B cell (primary cell): ENCODE results near the gene CALM3. TPM values are rescaled to one million over a fixed set of nuclear protein-coding genes. Genes with fewer than 3 reads are reported as not detected.
A peak's percentile ranks its signal among the peaks of the same experiment; 100 is the strongest.

ENCODE experiments used
- ATAC-seq: fragments of 200-7000 bp; cut with Tn5 transposase; one replicate; pipeline ENCODE4 v1.10.0; 2021; ENCODE audit warnings: low read depth, mild to moderate bottlenecking, moderate number of reproducible peaks, moderate library complexity
- CTCF ChIA-PET: fragments of 350-600 bp; sonication (Branson Sonifier 250); formaldehyde crosslinking; loops from one replicate; lab custom pipeline; 2021; ENCODE audit warnings: antibody characterized with exemption, inconsistent platforms; lab: Charles Lee
- POLR2A ChIA-PET: fragments of 350-600 bp; sonication (Branson Sonifier 250); formaldehyde crosslinking; loops from one replicate; lab custom pipeline; 2021; ENCODE audit warnings: antibody characterized with exemption; lab: Charles Lee
- DNase-seq: peaks from one replicate; pipeline ENCODE4 v3.0.0; 2013
- H2AFZ ChIP-seq: 2 replicates; pipeline ENCODE4 v1.6.1; 2012; ENCODE audit warnings: mild to moderate bottlenecking, low read depth, low read length; ENCODE audit not compliant: insufficient read depth, poor library complexity, severe bottlenecking
- H3K27ac ChIP-seq, 2 donors: 1 replicate in 1 of 2; 2 replicates in 1 of 2; pipeline ENCODE4 v1.5.1; 2012 to 2013; ENCODE audit warnings: low read length in 2 of 2, mild to moderate bottlenecking in 2 of 2, moderate library complexity in 1 of 2
- H3K27me3 ChIP-seq, 4 experiments: fragments of 200-600 bp in 1 of 4; sonication (generic) in 1 of 4; replicated peaks in 1 of 4; 1 replicate in 2 of 4; 2 replicates in 2 of 4; pipeline versions ENCODE4 v1.6.1 to v1.7.0; 2013 to 2016; ENCODE audit warnings: low read length in 3 of 4, mild to moderate bottlenecking in 2 of 4, mixed read lengths in 1 of 4, moderate library complexity in 1 of 4; ENCODE audit not compliant: insufficient read depth in 4 of 4, control insufficient read depth in 3 of 4; ENCODE audit errors: control extremely low read depth in 1 of 4
- H3K36me3 ChIP-seq, 2 experiments: replicated peaks in 1 of 2; 1 replicate in 1 of 2; 2 replicates in 1 of 2; pipeline versions ENCODE4 v1.6.1 to v1.7.1; 2013; ENCODE audit warnings: low read length in 1 of 2; ENCODE audit not compliant: insufficient read depth in 2 of 2, control insufficient read depth in 1 of 2; ENCODE audit errors: control extremely low read depth in 1 of 2, extremely low read depth in 1 of 2
- H3K4me1 ChIP-seq, 2 donors: fragments of 200-600 bp in 1 of 2; sonication (generic) in 1 of 2; 1 replicate in 1 of 2; 2 replicates in 1 of 2; pipeline versions ENCODE4 v1.5.1 to v1.6.1; 2013 to 2017; ENCODE audit warnings: low read length in 2 of 2; ENCODE audit not compliant: control insufficient read depth in 2 of 2, insufficient read depth in 2 of 2
- H3K4me2 ChIP-seq: replicated peaks from 2 replicates; pipeline ENCODE3; 2012; ENCODE audit warnings: mild to moderate bottlenecking, low read depth, low read length; ENCODE audit not compliant: poor library complexity, severe bottlenecking
- H3K4me3 ChIP-seq, 5 experiments: fragments of 200-600 bp in 1 of 5; sonication (generic) in 1 of 5; 1 replicate in 3 of 5; 2 replicates in 2 of 5; pipeline versions ENCODE4 v1.5.1 to v1.7.0; 2011 to 2016; ENCODE audit warnings: low read length in 4 of 5, mild to moderate bottlenecking in 4 of 5, low read depth in 2 of 5, control low read depth in 1 of 5, moderate library complexity in 1 of 5; ENCODE audit not compliant: insufficient read depth in 1 of 5; ENCODE audit errors: control extremely low read depth in 1 of 5, extremely low read depth in 1 of 5
- H3K79me2 ChIP-seq: fragments of 200-600 bp; sonication (generic); one replicate; pipeline ENCODE4 v1.6.0; 2016; ENCODE audit warnings: low read length; ENCODE audit not compliant: control insufficient read depth, insufficient read depth
- H3K9ac ChIP-seq: fragments of 200-600 bp; sonication (generic); 2 replicates; pipeline ENCODE4 v1.6.1; 2017; ENCODE audit warnings: mild to moderate bottlenecking, low read length, moderate library complexity
- H3K9me3 ChIP-seq, 3 donors: one replicate each; pipeline versions ENCODE4 v1.6.1 to v1.7.1; 2013; ENCODE audit warnings: low read length in 2 of 3; ENCODE audit not compliant: control insufficient read depth in 2 of 3, insufficient read depth in 1 of 3; ENCODE audit errors: control extremely low read depth in 1 of 3
- H4K20me1 ChIP-seq: 2 replicates; pipeline ENCODE4 v1.6.0; 2012; ENCODE audit warnings: mild to moderate bottlenecking, low read length; ENCODE audit not compliant: insufficient read depth, control insufficient read depth, poor library complexity, severe bottlenecking
- H3K27ac Mint-ChIP-seq: one replicate; pipeline ENCODE4 v1.8.0; 2021; ENCODE audit warnings: mixed read lengths
- H3K27me3 Mint-ChIP-seq: one replicate; pipeline ENCODE4 v1.8.0; 2021; ENCODE audit warnings: mixed read lengths
- H3K4me1 Mint-ChIP-seq: one replicate; pipeline ENCODE4 v1.8.0; 2021; ENCODE audit warnings: mixed read lengths
- H3K4me3 Mint-ChIP-seq: one replicate; pipeline ENCODE4 v1.8.0; 2021; ENCODE audit warnings: mixed read lengths
- H3K9me3 Mint-ChIP-seq: one replicate; pipeline ENCODE4 v1.8.0; 2022; ENCODE audit warnings: mixed read lengths; ENCODE audit not compliant: insufficient read depth
- EZH2 ChIP-seq: IDR thresholded peaks from 2 replicates; pipeline ENCODE4 v1.6.1; 2012; ENCODE audit warnings: borderline replicate concordance, low read depth, mild to moderate bottlenecking, moderate library complexity, low read length; ENCODE audit not compliant: insufficient read depth, poor library complexity, severe bottlenecking
- WGBS: methylation state at CpG from one replicate; pipeline ENCODE4 v1.1.5; 2013; ENCODE audit warnings: missing lambda C conversion rate; ENCODE audit not compliant: insufficient coverage; 5-methylcytosine and 5-hydroxymethylcytosine counted together
- intact Hi-C: fragments of 100-400 bp; cut with micrococcal nuclease; formaldehyde crosslinking; loops from one replicate; pipeline ENCODE4 v1.10.0; 2022
- polyA plus RNA-seq: library from polyadenylated mRNA; depleted of rRNA; stranded (reverse); fragments of >200 nt; gene quantifications from 2 replicates; pipeline ENCODE4 v1.2.3, GENCODE V29; 2012
- total RNA-seq, 2 donors: library from RNA; stranded (reverse); fragments of 120-200 nt in 1 of 2; gene quantifications; 1 replicate in 1 of 2; 2 replicates in 1 of 2; pipeline versions ENCODE4 v1.2.3 to v1.2.4, GENCODE V29; 2013 to 2022
- TF ChIP-seq, protein P1 (sequence below): fragments of 200-600 bp; IDR thresholded peaks from one replicate; pipeline ENCODE4 v1.8.0; 2022; ENCODE audit warnings: antibody characterized with exemption, mild to moderate bottlenecking

The CALM3 gene
- total and polyA plus RNA-seq, 2 donors (not counting 1 experiment from before 2014, with no cell fraction given), result 99.0 to 99.3 TPM

DNA sequence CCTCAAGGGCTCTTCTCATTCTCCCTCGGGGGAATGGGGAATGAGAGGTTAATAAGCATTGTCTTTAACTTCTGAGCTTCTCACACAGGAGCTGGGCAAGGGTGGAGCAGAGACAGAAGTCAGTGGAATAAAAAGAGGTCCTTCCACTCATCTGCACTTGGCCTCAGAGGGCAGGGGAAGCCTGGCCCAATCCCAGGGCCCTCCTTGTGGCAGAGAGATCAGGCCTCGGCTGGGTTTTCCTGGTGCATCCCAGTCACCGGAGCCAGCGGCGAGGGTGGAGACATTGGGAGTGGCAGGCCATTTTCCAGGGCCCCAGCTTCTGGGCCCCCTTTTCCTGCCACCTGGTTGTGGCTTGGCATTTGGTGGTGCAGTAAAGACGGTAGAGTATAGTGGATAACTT, 10.6 kb downstream of the CALM3 start:
- intact Hi-C loops, result no loop called here
- DNase-seq (no peak), ATAC-seq (no peak)
- no peak for TF ChIP-seq EZH2
- TF ChIP-seq, protein P1, sequence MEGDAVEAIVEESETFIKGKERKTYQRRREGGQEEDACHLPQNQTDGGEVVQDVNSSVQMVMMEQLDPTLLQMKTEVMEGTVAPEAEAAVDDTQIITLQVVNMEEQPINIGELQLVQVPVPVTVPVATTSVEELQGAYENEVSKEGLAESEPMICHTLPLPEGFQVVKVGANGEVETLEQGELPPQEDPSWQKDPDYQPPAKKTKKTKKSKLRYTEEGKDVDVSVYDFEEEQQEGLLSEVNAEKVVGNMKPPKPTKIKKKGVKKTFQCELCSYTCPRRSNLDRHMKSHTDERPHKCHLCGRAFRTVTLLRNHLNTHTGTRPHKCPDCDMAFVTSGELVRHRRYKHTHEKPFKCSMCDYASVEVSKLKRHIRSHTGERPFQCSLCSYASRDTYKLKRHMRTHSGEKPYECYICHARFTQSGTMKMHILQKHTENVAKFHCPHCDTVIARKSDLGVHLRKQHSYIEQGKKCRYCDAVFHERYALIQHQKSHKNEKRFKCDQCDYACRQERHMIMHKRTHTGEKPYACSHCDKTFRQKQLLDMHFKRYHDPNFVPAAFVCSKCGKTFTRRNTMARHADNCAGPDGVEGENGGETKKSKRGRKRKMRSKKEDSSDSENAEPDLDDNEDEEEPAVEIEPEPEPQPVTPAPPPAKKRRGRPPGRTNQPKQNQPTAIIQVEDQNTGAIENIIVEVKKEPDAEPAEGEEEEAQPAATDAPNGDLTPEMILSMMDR, result no peak
- H4K20me1 ChIP-seq, result peaks cover 34% of the 10 kb centered on the region
- H3K4me3 Mint-ChIP-seq, result peak overlapping the region; percentile 42
- H3K27ac Mint-ChIP-seq, result peak overlapping the region; percentile 56
- peaks cover 0 to 32% of the 10 kb centered on the region in 2 experiments for H3K36me3 ChIP-seq
- no peaks in the 10 kb centered on the region for H3K27me3 Mint-ChIP-seq
- ChIA-PET CTCF (interaction anchor here (0.8 to 16.2 kb wide), 12 partner anchors 10 to 138 kb away, joined by 3 to 447 read pairs (median 4); partner anchors contain the start of genes CALM3 and DACT3), POLR2A (interaction anchor here (0.5 to 3.2 kb wide), 5 partner anchors 8 to 101 kb away, joined by 3 to 19 read pairs (median 4); partner anchors contain the start of genes CALM3 and DACT3)
- H3K79me2 ChIP-seq, result no peaks in the 10 kb centered on the region
- H3K27me3 ChIP-seq, result no peaks in the 10 kb centered on the region
- no peak overlapping the region for H3K27ac ChIP-seq
- H3K4me3 ChIP-seq, result no peak overlapping the region
- peak overlapping the region; percentile 55 for H3K4me2 ChIP-seq
- peaks cover 0 to 7% (median 0%) of the 10 kb centered on the region in 3 donors for H3K9me3 ChIP-seq
- peaks cover 41% of the 10 kb centered on the region for H3K4me1 Mint-ChIP-seq
- peak overlapping the region; percentile 2 for H2AFZ ChIP-seq
- H3K4me1 ChIP-seq, result peaks cover 30 to 46% of the 10 kb centered on the region in 2 donors
- no peak overlapping the region for H3K9ac ChIP-seq
- 35% methylated on average over 5 of the region's 6 CpGs for WGBS
- no peaks in the 10 kb centered on the region for H3K9me3 Mint-ChIP-seq

DNA sequence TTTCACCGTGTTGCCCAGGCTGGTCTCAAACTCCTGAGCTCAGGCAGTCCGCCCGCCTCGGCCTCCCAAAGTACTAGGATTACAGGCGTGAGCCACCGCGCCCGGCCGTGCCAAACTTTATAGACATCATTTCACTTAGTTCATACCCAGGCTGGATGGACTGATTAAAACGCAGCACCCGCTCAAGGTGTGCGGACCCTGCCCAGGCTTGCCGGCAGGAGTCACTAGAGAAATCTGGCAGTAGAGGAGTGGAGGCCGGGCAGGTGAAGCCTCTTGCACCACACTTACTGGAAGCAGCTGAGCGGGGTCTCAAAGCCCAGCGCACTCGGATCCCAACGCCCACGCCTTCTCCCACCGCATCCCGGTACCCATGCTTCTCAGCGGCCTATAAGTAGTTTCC, 12.4 kb downstream of the CALM3 start:
- H2AFZ ChIP-seq, result no peak overlapping the region
- H3K4me3 ChIP-seq, result no peak overlapping the region
- Mint-ChIP-seq H3K4me3 (no peak overlapping the region), H3K9me3 (no peaks in the 10 kb centered on the region), H3K27ac (no peak overlapping the region), H3K4me1 (peaks cover 51% of the 10 kb centered on the region), H3K27me3 (no peaks in the 10 kb centered on the region)
- ATAC-seq (no peak), DNase-seq (no peak)
- peaks cover 44 to 64% of the 10 kb centered on the region in 2 donors for H3K4me1 ChIP-seq
- H3K4me2 ChIP-seq, result no peak overlapping the region
- H3K27me3 ChIP-seq, result no peaks in the 10 kb centered on the region
- peaks cover 16% of the 10 kb centered on the region for H4K20me1 ChIP-seq
- peaks cover 0 to 15% of the 10 kb centered on the region in 2 experiments for H3K36me3 ChIP-seq
- H3K79me2 ChIP-seq, result no peaks in the 10 kb centered on the region
- no peak for TF ChIP-seq EZH2
- TF ChIP-seq, protein P1, result no peak
- no peak overlapping the region for H3K9ac ChIP-seq
- ChIA-PET CTCF (interaction anchor here (0.7 to 16.2 kb wide), 14 partner anchors 11 to 140 kb away, joined by 3 to 447 read pairs (median 6); partner anchors contain the start of genes CALM3, DACT3, GNG8 and PTGIR), POLR2A (interaction anchor here (0.6 to 3.2 kb wide), 3 partner anchors 12 to 82 kb away, joined by 3 to 17 read pairs (median 11); partner anchors contain the start of genes CALM3 and DACT3)
- no peak overlapping the region for H3K27ac ChIP-seq
- intact Hi-C loops, result no loop called here
- H3K9me3 ChIP-seq, result peaks cover 0 to 7% (median 0%) of the 10 kb centered on the region in 3 donors
- 89% methylated on average over 18 of the region's 22 CpGs for WGBS
